Testis (tissue), 2 donors: Measurements from ENCODE around the gene MPHOSPH9.

ENCODE experiments used
- CTCF ChIP-seq, 3 experiments: fragments of 450-650 bp in 2 of 3; fragments of 200-600 bp in 1 of 3; sonication (generic) in 1 of 3; IDR thresholded peaks; one replicate each; pipeline ENCODE4 v1.5.1; 2016 to 2019; ENCODE audit warnings: antibody characterized with exemption in 3 of 3, mild to moderate bottlenecking in 2 of 3, moderate library complexity in 1 of 3
- POLR2A ChIP-seq: fragments of 450-650 bp; IDR thresholded peaks from one replicate; pipeline ENCODE4 v1.6.1; 2017; ENCODE audit warnings: antibody characterized with exemption, mild to moderate bottlenecking, moderate library complexity

- TF ChIP-seq CTCF (IDR thresholded peaks at IDR 0.05) (no peak), POLR2A (no peak)
Observed at GRCh38 chr12:123148655-123149054, 84.3 kb downstream of the MPHOSPH9 start.
